Ecto neural progenitor cell (in vitro differentiated cells): Measurements from ENCODE around the gene ABAT.

ENCODE experiments used
- DNase-seq: peaks from one replicate; pipeline ENCODE4 v3.0.0-alpha.2; 2018; ENCODE audit warnings: low spot score

ABAT gene

GRCh38 chr16:8818504-8819270, 144.3 kb downstream of the ABAT start:
- DNase-seq = no peak

- DNase-seq = no peak
Measured at GRCh38 chr16:8819411-8820034, 145.1 kb downstream of the ABAT start.

- DNase-seq = no peak
Measured at GRCh38 chr16:8822403-8822802, 148.0 kb downstream of the ABAT start.

- DNase-seq = no peak
Measured at GRCh38 chr16:8826278-8826879, 152.0 kb downstream of the ABAT start.

- no peak for DNase-seq
Measured at GRCh38 chr16:8828541-8829165, 154.2 kb downstream of the ABAT start.

- DNase-seq = no peak
Measured at GRCh38 chr16:8831450-8831849, 157.0 kb downstream of the ABAT start.

- peak; percentile 59 for DNase-seq
Measured at GRCh38 chr16:8831871-8832716, 157.7 kb downstream of the ABAT start.

GRCh38 chr16:8832717-8833105, 158.3 kb downstream of the ABAT start:
- DNase-seq = no peak
